Liver (tissue), 9 donors: ENCODE data around the gene LASP1. TPM values are rescaled to one million over a fixed set of nuclear protein-coding genes. Genes with fewer than 3 reads are reported as not detected.

ENCODE experiments used
- DNase-seq: peaks from one replicate; pipeline ENCODE4 v3.0.0-alpha.2; 2017; ENCODE audit warnings: low spot score
- H3K27ac ChIP-seq, 2 donors: one replicate each; pipeline ENCODE4 v1.7.0; 2013; ENCODE audit warnings: inconsistent platforms in 2 of 2, low read length in 2 of 2, control low read depth in 1 of 2, low read depth in 1 of 2, mild to moderate bottlenecking in 1 of 2
- H3K27me3 ChIP-seq, 4 donors: one replicate each; pipeline versions ENCODE4 v1.6.1 to v1.7.0; 2013; ENCODE audit warnings: low read length in 3 of 4, inconsistent platforms in 1 of 4, mild to moderate bottlenecking in 1 of 4, moderate library complexity in 1 of 4; ENCODE audit not compliant: control insufficient read depth in 4 of 4, insufficient read depth in 4 of 4
- H3K36me3 ChIP-seq, 4 donors: one replicate each; pipeline versions ENCODE4 v1.6.1 to v1.7.0; 2013; ENCODE audit warnings: low read length in 3 of 4, mild to moderate bottlenecking in 3 of 4, low read depth in 1 of 4, moderate library complexity in 1 of 4; ENCODE audit not compliant: control insufficient read depth in 4 of 4, insufficient read depth in 3 of 4
- H3K4me1 ChIP-seq, 4 donors: one replicate each; pipeline versions ENCODE4 v1.6.1 to v1.7.0; 2013; ENCODE audit warnings: low read length in 3 of 4, mild to moderate bottlenecking in 3 of 4, moderate library complexity in 1 of 4; ENCODE audit not compliant: control insufficient read depth in 4 of 4, insufficient read depth in 4 of 4
- H3K4me3 ChIP-seq, 3 donors: one replicate each; pipeline versions ENCODE4 v1.6.1 to v1.7.0; 2013; ENCODE audit warnings: low read length in 3 of 3, control low read depth in 1 of 3, low read depth in 1 of 3, mild to moderate bottlenecking in 1 of 3
- H3K9ac ChIP-seq, 2 donors: one replicate each; pipeline ENCODE4 v1.7.0; 2013; ENCODE audit warnings: low read length in 2 of 2, mild to moderate bottlenecking in 2 of 2, moderate library complexity in 2 of 2, control low read depth in 1 of 2, low read depth in 1 of 2
- H3K9me3 ChIP-seq, 4 donors: one replicate each; pipeline versions ENCODE4 v1.6.1 to v1.7.0; 2013; ENCODE audit warnings: low read length in 3 of 4; ENCODE audit not compliant: control insufficient read depth in 4 of 4
- EGR1 ChIP-seq, 2 donors: IDR thresholded peaks; 2 replicates each; pipeline ENCODE4 v1.6.1; 2016 to 2018; ENCODE audit warnings: antibody characterized with exemption in 2 of 2, low read depth in 2 of 2
- FOXA1 ChIP-seq: IDR thresholded peaks from 2 replicates; pipeline ENCODE4 v1.6.1; 2016; ENCODE audit warnings: antibody characterized with exemption
- FOXA2 ChIP-seq: IDR thresholded peaks from 2 replicates; pipeline ENCODE4 v1.6.1; 2016; ENCODE audit warnings: antibody characterized with exemption
- GABPA ChIP-seq, 2 donors: IDR thresholded peaks in 1 of 2; conservative IDR thresholded peaks in 1 of 2; 2 replicates each; pipeline ENCODE4 v1.6.1; 2016; ENCODE audit warnings: antibody characterized with exemption in 2 of 2, mild to moderate bottlenecking in 1 of 2, moderate library complexity in 1 of 2
- HNF4A ChIP-seq, 2 donors: conservative IDR thresholded peaks; 2 replicates each; pipeline ENCODE4 v1.6.1; 2016; ENCODE audit warnings: antibody characterized with exemption in 2 of 2, mild to moderate bottlenecking in 2 of 2
- HNF4G ChIP-seq: IDR thresholded peaks from 2 replicates; pipeline ENCODE4 v1.6.1; 2016; ENCODE audit warnings: antibody characterized with exemption
- JUND ChIP-seq, 2 donors: IDR thresholded peaks; 2 replicates each; pipeline ENCODE4 v1.6.1; 2016; ENCODE audit warnings: antibody characterized with exemption in 2 of 2
- NR2F2 ChIP-seq: IDR thresholded peaks from 2 replicates; pipeline ENCODE4 v1.6.1; 2016; ENCODE audit warnings: antibody characterized with exemption
- RAD21 ChIP-seq, 2 donors: IDR thresholded peaks; 2 replicates each; pipeline ENCODE4 v1.6.1; 2016; ENCODE audit warnings: antibody characterized with exemption in 2 of 2, mild to moderate bottlenecking in 2 of 2
- RXRA ChIP-seq, 2 donors: IDR thresholded peaks; 2 replicates each; pipeline ENCODE4 v1.6.1; 2017 to 2018; ENCODE audit warnings: antibody characterized with exemption in 2 of 2, mild to moderate bottlenecking in 1 of 2
- SP1 ChIP-seq: IDR thresholded peaks from 2 replicates; pipeline ENCODE4 v1.6.1; 2018; ENCODE audit warnings: antibody characterized with exemption, mild to moderate bottlenecking
- TAF1 ChIP-seq: conservative IDR thresholded peaks from 2 replicates; pipeline ENCODE4 v1.6.1; 2016; ENCODE audit warnings: antibody characterized with exemption, mild to moderate bottlenecking
- YY1 ChIP-seq: IDR thresholded peaks from 2 replicates; pipeline ENCODE4 v1.6.1; 2016; ENCODE audit warnings: antibody characterized with exemption, mild to moderate bottlenecking
- WGBS: extraction: QIAGEN DNeasy Blood & Tissue Kit; methylation state at CpG from one replicate; pipeline ENCODE4 v1.1.7; 2013; 5-methylcytosine and 5-hydroxymethylcytosine counted together
- polyA plus RNA-seq, 2 donors: library from polyadenylated mRNA; stranded (reverse) in 1 of 2; unstranded in 1 of 2; fragments of 200-250 nt in 1 of 2; fragments of >200 nt in 1 of 2; fragmentation: Nextera tagmentation in 1 of 2; extraction: Ambion mirVana in 1 of 2; gene quantifications; one replicate each; pipeline versions ENCODE4 v1.2.1 to v1.2.3, GENCODE V29; 2013 to 2015
- total RNA-seq, 2 donors: library from RNA; depleted of rRNA; stranded (reverse); fragments of >200 nt; gene quantifications; one replicate each; pipeline ENCODE4 v1.2.3, GENCODE V29; 2014
- TF ChIP-seq, protein P1 (sequence below): IDR thresholded peaks from 2 replicates; pipeline ENCODE4 v1.6.1; 2016; ENCODE audit warnings: antibody characterized with exemption
- TF ChIP-seq, protein P2 (sequence below): IDR thresholded peaks from 2 replicates; pipeline ENCODE4 v1.6.1; 2016; ENCODE audit warnings: antibody characterized with exemption
- TF ChIP-seq, protein P3 (sequence below): IDR thresholded peaks from 2 replicates; pipeline ENCODE4 v1.6.1; 2016; ENCODE audit warnings: antibody characterized with exemption
- TF ChIP-seq, protein P4 (sequence below): IDR thresholded peaks from 2 replicates; pipeline ENCODE4 v1.6.1; 2016; ENCODE audit warnings: antibody characterized with exemption, mild to moderate bottlenecking
- TF ChIP-seq, protein P5 (sequence below): fragments of 150-350 bp; IDR thresholded peaks from 2 replicates; pipeline ENCODE4 v1.5.1; 2017; ENCODE audit warnings: improper control_type of control experiment, low read depth, low read length; ENCODE audit not compliant: missing input control
- donor health status: healthy.
- donor health status: healthy.
- donor health status: healthy.
- donor health status: healthy.
- donor health status: healthy.

Gene LASP1
- total and polyA plus RNA-seq, 4 donors: 18.2 to 77.7 (median 68.4) TPM

DNA sequence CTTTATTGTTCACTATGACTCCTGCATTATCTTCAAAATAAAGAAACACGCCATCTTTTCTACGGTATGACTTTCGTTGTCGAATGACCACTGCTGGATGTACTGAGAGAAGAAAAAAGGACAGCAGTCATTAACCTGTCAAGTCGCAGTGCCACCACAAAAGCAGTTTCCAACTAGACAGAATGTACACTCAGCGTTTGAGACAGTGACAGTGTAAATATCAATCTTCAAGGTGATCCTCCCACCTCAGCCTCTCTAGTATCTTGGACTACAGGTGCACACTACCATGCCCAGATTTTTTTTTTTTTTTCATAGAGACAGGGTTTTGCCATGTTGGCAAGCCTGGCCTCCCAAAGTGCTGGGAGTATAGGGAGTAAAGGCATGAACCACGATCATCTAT is 19.5 kb upstream of the LASP1 start:
- Histone ChIP-seq H3K27ac (no peak overlapping the region), H3K27me3 (no peaks in the 10 kb centered on the region), H3K4me1 (peaks cover 0 to 21% (median 18%) of the 10 kb centered on the region in 4 donors), H3K36me3 (peaks cover 14 to 44% (median 38%) of the 10 kb centered on the region in 4 donors), H3K9me3 (no peaks in the 10 kb centered on the region), H3K4me3 (no peak overlapping the region), H3K9ac (no peak overlapping the region)
- no peak for DNase-seq
- TF ChIP-seq FOXA2 (no peak), RXRA (IDR thresholded peaks at IDR 0.05) (no peak), TAF1 (no peak)
- TF ChIP-seq, protein P1, sequence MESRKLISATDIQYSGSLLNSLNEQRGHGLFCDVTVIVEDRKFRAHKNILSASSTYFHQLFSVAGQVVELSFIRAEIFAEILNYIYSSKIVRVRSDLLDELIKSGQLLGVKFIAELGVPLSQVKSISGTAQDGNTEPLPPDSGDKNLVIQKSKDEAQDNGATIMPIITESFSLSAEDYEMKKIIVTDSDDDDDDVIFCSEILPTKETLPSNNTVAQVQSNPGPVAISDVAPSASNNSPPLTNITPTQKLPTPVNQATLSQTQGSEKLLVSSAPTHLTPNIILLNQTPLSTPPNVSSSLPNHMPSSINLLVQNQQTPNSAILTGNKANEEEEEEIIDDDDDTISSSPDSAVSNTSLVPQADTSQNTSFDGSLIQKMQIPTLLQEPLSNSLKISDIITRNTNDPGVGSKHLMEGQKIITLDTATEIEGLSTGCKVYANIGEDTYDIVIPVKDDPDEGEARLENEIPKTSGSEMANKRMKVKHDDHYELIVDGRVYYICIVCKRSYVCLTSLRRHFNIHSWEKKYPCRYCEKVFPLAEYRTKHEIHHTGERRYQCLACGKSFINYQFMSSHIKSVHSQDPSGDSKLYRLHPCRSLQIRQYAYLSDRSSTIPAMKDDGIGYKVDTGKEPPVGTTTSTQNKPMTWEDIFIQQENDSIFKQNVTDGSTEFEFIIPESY: no peak
- TF ChIP-seq, protein P2, sequence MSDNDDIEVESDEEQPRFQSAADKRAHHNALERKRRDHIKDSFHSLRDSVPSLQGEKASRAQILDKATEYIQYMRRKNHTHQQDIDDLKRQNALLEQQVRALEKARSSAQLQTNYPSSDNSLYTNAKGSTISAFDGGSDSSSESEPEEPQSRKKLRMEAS: no peak
- TF ChIP-seq, protein P3, sequence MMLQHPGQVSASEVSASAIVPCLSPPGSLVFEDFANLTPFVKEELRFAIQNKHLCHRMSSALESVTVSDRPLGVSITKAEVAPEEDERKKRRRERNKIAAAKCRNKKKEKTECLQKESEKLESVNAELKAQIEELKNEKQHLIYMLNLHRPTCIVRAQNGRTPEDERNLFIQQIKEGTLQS: no peak
- WGBS: 86% methylated on average over 7 of the region's 7 CpGs

DNA sequence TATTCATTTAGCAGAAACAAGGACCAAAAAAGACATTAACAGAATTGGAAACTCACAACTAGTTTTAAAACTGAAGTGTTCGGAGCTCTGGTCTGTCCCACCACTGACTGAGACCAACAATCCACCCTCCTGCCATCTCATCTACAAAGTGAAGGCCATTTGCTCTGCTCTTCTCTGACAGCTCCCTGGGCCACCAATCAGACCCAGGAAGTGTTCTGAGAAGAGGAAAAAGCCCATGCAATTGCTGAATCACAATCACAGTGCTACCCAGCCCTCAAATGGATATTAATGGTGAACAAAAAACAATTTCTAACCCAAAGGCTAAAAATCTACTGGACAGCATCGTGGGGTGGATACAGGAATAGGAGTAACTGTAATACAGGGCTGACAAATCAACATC is 18.4 kb upstream of the LASP1 start:
- Histone ChIP-seq H3K27ac (no peak overlapping the region), H3K27me3 (no peaks in the 10 kb centered on the region), H3K4me1 (peaks cover 0 to 21% (median 18%) of the 10 kb centered on the region in 4 donors), H3K4me3 (peak overlapping the region; percentile 3 to 60 (median 20)), H3K9ac (peak overlapping the region in 1 of 2 donors; percentile 62), H3K36me3 (peaks cover 14 to 44% (median 38%) of the 10 kb centered on the region in 4 donors), H3K9me3 (no peaks in the 10 kb centered on the region)
- 71% methylated on average over 2 of the region's 2 CpGs for WGBS
- no peak for DNase-seq
- TF ChIP-seq RXRA (IDR thresholded peaks at IDR 0.05) (no peak), EGR1 (IDR thresholded peaks at IDR 0.05; ENCODE audit: low read depth in 2 of 2) (no peak), NR2F2 (no peak), GABPA (IDR thresholded peaks at IDR 0.05 in 1 of 2, conservative IDR thresholded peaks at IDR 0.05 in 1 of 2) (no peak), JUND (IDR thresholded peaks at IDR 0.05) (no peak), TAF1 (no peak), YY1 (no peak), HNF4A (conservative IDR thresholded peaks at IDR 0.05) (no peak), FOXA2 (no peak), HNF4G (no peak), SP1 (no peak), RAD21 (IDR thresholded peaks at IDR 0.05) (no peak), FOXA1 (no peak)
- TF ChIP-seq, protein P2: no peak
- TF ChIP-seq, protein P1: no peak
- TF ChIP-seq, protein P4, sequence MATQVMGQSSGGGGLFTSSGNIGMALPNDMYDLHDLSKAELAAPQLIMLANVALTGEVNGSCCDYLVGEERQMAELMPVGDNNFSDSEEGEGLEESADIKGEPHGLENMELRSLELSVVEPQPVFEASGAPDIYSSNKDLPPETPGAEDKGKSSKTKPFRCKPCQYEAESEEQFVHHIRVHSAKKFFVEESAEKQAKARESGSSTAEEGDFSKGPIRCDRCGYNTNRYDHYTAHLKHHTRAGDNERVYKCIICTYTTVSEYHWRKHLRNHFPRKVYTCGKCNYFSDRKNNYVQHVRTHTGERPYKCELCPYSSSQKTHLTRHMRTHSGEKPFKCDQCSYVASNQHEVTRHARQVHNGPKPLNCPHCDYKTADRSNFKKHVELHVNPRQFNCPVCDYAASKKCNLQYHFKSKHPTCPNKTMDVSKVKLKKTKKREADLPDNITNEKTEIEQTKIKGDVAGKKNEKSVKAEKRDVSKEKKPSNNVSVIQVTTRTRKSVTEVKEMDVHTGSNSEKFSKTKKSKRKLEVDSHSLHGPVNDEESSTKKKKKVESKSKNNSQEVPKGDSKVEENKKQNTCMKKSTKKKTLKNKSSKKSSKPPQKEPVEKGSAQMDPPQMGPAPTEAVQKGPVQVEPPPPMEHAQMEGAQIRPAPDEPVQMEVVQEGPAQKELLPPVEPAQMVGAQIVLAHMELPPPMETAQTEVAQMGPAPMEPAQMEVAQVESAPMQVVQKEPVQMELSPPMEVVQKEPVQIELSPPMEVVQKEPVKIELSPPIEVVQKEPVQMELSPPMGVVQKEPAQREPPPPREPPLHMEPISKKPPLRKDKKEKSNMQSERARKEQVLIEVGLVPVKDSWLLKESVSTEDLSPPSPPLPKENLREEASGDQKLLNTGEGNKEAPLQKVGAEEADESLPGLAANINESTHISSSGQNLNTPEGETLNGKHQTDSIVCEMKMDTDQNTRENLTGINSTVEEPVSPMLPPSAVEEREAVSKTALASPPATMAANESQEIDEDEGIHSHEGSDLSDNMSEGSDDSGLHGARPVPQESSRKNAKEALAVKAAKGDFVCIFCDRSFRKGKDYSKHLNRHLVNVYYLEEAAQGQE: no peak
- TF ChIP-seq, protein P5, sequence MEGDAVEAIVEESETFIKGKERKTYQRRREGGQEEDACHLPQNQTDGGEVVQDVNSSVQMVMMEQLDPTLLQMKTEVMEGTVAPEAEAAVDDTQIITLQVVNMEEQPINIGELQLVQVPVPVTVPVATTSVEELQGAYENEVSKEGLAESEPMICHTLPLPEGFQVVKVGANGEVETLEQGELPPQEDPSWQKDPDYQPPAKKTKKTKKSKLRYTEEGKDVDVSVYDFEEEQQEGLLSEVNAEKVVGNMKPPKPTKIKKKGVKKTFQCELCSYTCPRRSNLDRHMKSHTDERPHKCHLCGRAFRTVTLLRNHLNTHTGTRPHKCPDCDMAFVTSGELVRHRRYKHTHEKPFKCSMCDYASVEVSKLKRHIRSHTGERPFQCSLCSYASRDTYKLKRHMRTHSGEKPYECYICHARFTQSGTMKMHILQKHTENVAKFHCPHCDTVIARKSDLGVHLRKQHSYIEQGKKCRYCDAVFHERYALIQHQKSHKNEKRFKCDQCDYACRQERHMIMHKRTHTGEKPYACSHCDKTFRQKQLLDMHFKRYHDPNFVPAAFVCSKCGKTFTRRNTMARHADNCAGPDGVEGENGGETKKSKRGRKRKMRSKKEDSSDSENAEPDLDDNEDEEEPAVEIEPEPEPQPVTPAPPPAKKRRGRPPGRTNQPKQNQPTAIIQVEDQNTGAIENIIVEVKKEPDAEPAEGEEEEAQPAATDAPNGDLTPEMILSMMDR: no peak
- TF ChIP-seq, protein P3: no peak
